Adipose tissue (tissue), 3 donors: ENCODE measurements around the gene COX6B2. TPM values are rescaled to one million over a fixed set of nuclear protein-coding genes. Genes with fewer than 3 reads are reported as not detected.

Experiments used
- H3K27ac ChIP-seq: one replicate; pipeline ENCODE4 v1.5.1; 2013; ENCODE audit warnings: low read depth, low read length
- WGBS, 3 donors: extraction: QIAGEN DNeasy Blood & Tissue Kit; methylation state at CpG; one replicate each; pipeline ENCODE4 v1.1.7; 2013; 5-methylcytosine and 5-hydroxymethylcytosine counted together
- polyA plus RNA-seq, 3 donors: library from polyadenylated mRNA; stranded (reverse); fragments of 200-250 nt; gene quantifications; one replicate each; pipeline ENCODE4 v1.2.3, GENCODE V29; 2013
- donor health status: healthy with polysubstance abuse.
- donor health status: Bipolar disorder and iron deficiency.
- donor health status: healthy.

The COX6B2 gene
- polyA plus RNA-seq, 3 donors, result 0.03 to 0.06 TPM; not detected in 1

- H3K27ac ChIP-seq, result no peak overlapping the region
- 86 to 92% (median 90%) methylated on average over 32 to 39 of the region's 39 CpGs for WGBS, 3 donors
These were observed 50.1 kb downstream of the COX6B2 start for GRCh38 chr19:55304279-55304978.

GRCh38 chr19:55303477-55303876 is 51.0 kb downstream of the COX6B2 start:
- H3K27ac ChIP-seq, result no peak overlapping the region
- WGBS, 3 donors, result 87 to 92% (median 88%) methylated on average over 11 of the region's 11 CpGs

- H3K27ac ChIP-seq, result no peak overlapping the region
- 63 to 73% (median 67%) methylated on average over 11 to 12 of the region's 12 CpGs for WGBS, 3 donors
These were observed 52.2 kb downstream of the COX6B2 start for GRCh38 chr19:55302318-55302703.

- no peak overlapping the region for H3K27ac ChIP-seq
- WGBS, 3 donors, result 10 to 13% (median 11%) methylated on average over 41 to 42 of the region's 42 CpGs
These were observed 52.8 kb downstream of the COX6B2 start for GRCh38 chr19:55301459-55302317.

GRCh38 chr19:55300886-55301458 is 53.5 kb downstream of the COX6B2 start:
- H3K27ac ChIP-seq, result no peak overlapping the region
- WGBS, 3 donors, result 69 to 74% (median 70%) methylated on average over 15 of the region's 15 CpGs

- WGBS, 3 donors, result 88 to 90% (median 89%) methylated on average over 10 of the region's 10 CpGs
These were observed 54.5 kb downstream of the COX6B2 start for GRCh38 chr19:55299991-55300390.

More at GRCh38 chr19:55299991-55300390, 54.5 kb downstream of the COX6B2 start:
- H3K27ac ChIP-seq, result no peak overlapping the region

Other genes with a start within 250 kb of the COX6B2 start
- gene PPP1R12C, start 237.1 kb downstream of the COX6B2 start, polyA plus RNA-seq, result 100 to 1,000 TPM in 2 of 3 donors, 10 to 100 TPM in 1; 61.3 to 158 (median 123) TPM
- gene TNNT1, start 205.5 kb downstream of the COX6B2 start, polyA plus RNA-seq, result 10 to 100 TPM in 1 of 3 donors, 1 to 10 TPM in 1, under 1 TPM in 1; 0.90 to 16.5 (median 1.4) TPM
- gene TNNI3, start 197.0 kb downstream of the COX6B2 start, polyA plus RNA-seq, result 10 to 100 TPM in 1 of 3 donors, 1 to 10 TPM in 1, under 1 TPM in 1; 0.21 to 30.8 (median 1.1) TPM
- 1 to 10 TPM in 1 of 3 donors, under 1 TPM in 1, not detected in 1; 0.10 to 2.5 TPM for gene DNAAF3, start 188.1 kb downstream of the COX6B2 start, polyA plus RNA-seq
- gene SYT5, start 174.4 kb downstream of the COX6B2 start, polyA plus RNA-seq, result 1 to 10 TPM in 1 of 3 donors, under 1 TPM in 2; 0.27 to 1.8 (median 0.90) TPM
- 1 to 10 TPM; 3.0 to 5.5 (median 3.4) TPM for gene PTPRH, start 145.2 kb downstream of the COX6B2 start, polyA plus RNA-seq
- 1 to 10 TPM; 2.1 to 4.0 (median 2.3) TPM for gene TMEM86B, start 126.0 kb downstream of the COX6B2 start, polyA plus RNA-seq
- gene PPP6R1, start 95.7 kb downstream of the COX6B2 start, polyA plus RNA-seq, result 10 to 100 TPM; 12.9 to 31.3 (median 27.6) TPM
- gene HSPBP1, start 74.6 kb downstream of the COX6B2 start, polyA plus RNA-seq, result 10 to 100 TPM; 21.9 to 39.9 (median 35.0) TPM
- gene BRSK1, start 70.7 kb downstream of the COX6B2 start, polyA plus RNA-seq, result 1 to 10 TPM in 1 of 3 donors, under 1 TPM in 2; 0.36 to 1.0 (median 0.79) TPM
- gene TMEM150B, start 29.4 kb downstream of the COX6B2 start, polyA plus RNA-seq, result 1 to 10 TPM in 2 of 3 donors, under 1 TPM in 1; 0.74 to 4.0 (median 2.4) TPM
- 1 to 10 TPM; 5.2 to 6.6 (median 6.5) TPM for gene KMT5C, start 14.8 kb downstream of the COX6B2 start, polyA plus RNA-seq
- gene GARIN5B, start 8.5 kb upstream of the COX6B2 start, polyA plus RNA-seq, result not detected
- gene IL11, start 15.7 kb upstream of the COX6B2 start, polyA plus RNA-seq, result 1 to 10 TPM in 1 of 3 donors, under 1 TPM in 1, not detected in 1; 0.28 to 1.7 TPM
- gene TMEM190, start 22.1 kb upstream of the COX6B2 start, polyA plus RNA-seq, result not detected
- gene TMEM238, start 29.6 kb upstream of the COX6B2 start, polyA plus RNA-seq, result under 1 TPM in 2 of 3 donors, not detected in 1; 0.16 to 0.90 TPM
- gene RPL28, start 31.2 kb upstream of the COX6B2 start, polyA plus RNA-seq, result 1,000 to 10,000 TPM in 2 of 3 donors, 100 to 1,000 TPM in 1; 888 to 2,238 (median 2,131) TPM
- gene UBE2S, start 53.1 kb upstream of the COX6B2 start, polyA plus RNA-seq, result 1 to 10 TPM; 2.9 to 9.3 (median 7.4) TPM
- under 1 TPM in 2 of 3 donors, not detected in 1; 0.07 to 0.11 TPM for gene SHISA7, start 88.6 kb upstream of the COX6B2 start, polyA plus RNA-seq
- 100 to 1,000 TPM in 1 of 3 donors, 10 to 100 TPM in 2; 57.7 to 135 (median 79.6) TPM for gene ISOC2, start 106.9 kb upstream of the COX6B2 start, polyA plus RNA-seq
- gene C19orf85, start 110.0 kb upstream of the COX6B2 start, polyA plus RNA-seq, result not detected
- gene ZNF628, start 121.9 kb upstream of the COX6B2 start, polyA plus RNA-seq, result 1 to 10 TPM; 1.9 to 5.6 (median 4.0) TPM
- gene NAT14, start 130.5 kb upstream of the COX6B2 start, polyA plus RNA-seq, result 10 to 100 TPM in 1 of 3 donors, 1 to 10 TPM in 2; 4.4 to 10.2 (median 7.7) TPM
- 1 to 10 TPM in 2 of 3 donors, under 1 TPM in 1; 0.28 to 9.4 (median 3.9) TPM for gene SSC5D, start 133.7 kb upstream of the COX6B2 start, polyA plus RNA-seq
- gene SBK2, start 182.4 kb upstream of the COX6B2 start, polyA plus RNA-seq, result under 1 TPM in 2 of 3 donors, not detected in 1; 0.12 to 0.90 TPM
- gene SBK3, start 190.8 kb upstream of the COX6B2 start, polyA plus RNA-seq, result 1 to 10 TPM in 2 of 3 donors, under 1 TPM in 1; 0.29 to 1.6 (median 1.2) TPM
- 1 to 10 TPM; 3.7 to 7.8 (median 7.2) TPM for gene ZNF579, start 226.1 kb upstream of the COX6B2 start, polyA plus RNA-seq
- 1 to 10 TPM; 6.8 to 9.7 (median 8.4) TPM for gene FIZ1, start 244.8 kb upstream of the COX6B2 start, polyA plus RNA-seq
- 10 to 100 TPM; 27.9 to 60.9 (median 35.5) TPM for gene ZNF524, start 245.6 kb upstream of the COX6B2 start, polyA plus RNA-seq